ENCODE measurements around the gene UNC13B.

UNC13B gene

GRCh38 chr9:35303567-35303966 is 141.8 kb downstream of the UNC13B start:
- Histone ChIP-seq H3K9me3 (ENCODE audit: severe bottlenecking) (no peaks in the 10 kb centered on the region), H3K4me1 (ENCODE audit: insufficient read depth, poor library complexity, severe bottlenecking) (no peaks in the 10 kb centered on the region), H3K36me3 (ENCODE audit: low read depth) (no peaks in the 10 kb centered on the region), H3K4me3 (ENCODE audit: severe bottlenecking) (no peak overlapping the region), H3K27ac (ENCODE audit: poor library complexity, severe bottlenecking) (no peak overlapping the region), H3K27me3 (ENCODE audit: insufficient read depth, poor library complexity, severe bottlenecking) (no peaks in the 10 kb centered on the region)
- TF ChIP-seq CTCF (IDR thresholded peaks at IDR 0.05; ENCODE audit: poor library complexity, severe bottlenecking): no peak
- no peak for ATAC-seq (ENCODE audit: low read depth)
- no peak for DNase-seq (ENCODE audit: low spot score)

GRCh38 chr9:35306283-35306682 is 144.5 kb downstream of the UNC13B start:
- H3K4me3 ChIP-seq (ENCODE audit: severe bottlenecking): no peak overlapping the region
- DNase-seq (ENCODE audit: low spot score) (no peak), ATAC-seq (ENCODE audit: low read depth) (no peak)
- H3K9me3 ChIP-seq (ENCODE audit: severe bottlenecking): no peaks in the 10 kb centered on the region
- H3K27me3 ChIP-seq (ENCODE audit: insufficient read depth, poor library complexity, severe bottlenecking): no peaks in the 10 kb centered on the region
- H3K36me3 ChIP-seq (ENCODE audit: low read depth): no peaks in the 10 kb centered on the region
- no peak for TF ChIP-seq CTCF (IDR thresholded peaks at IDR 0.05; ENCODE audit: poor library complexity, severe bottlenecking)
- no peaks in the 10 kb centered on the region for H3K4me1 ChIP-seq (ENCODE audit: insufficient read depth, poor library complexity, severe bottlenecking)
- H3K27ac ChIP-seq (ENCODE audit: poor library complexity, severe bottlenecking): no peak overlapping the region

- no peaks in the 10 kb centered on the region for H3K36me3 ChIP-seq (ENCODE audit: low read depth)
- DNase-seq (ENCODE audit: low spot score) (no peak), ATAC-seq (ENCODE audit: low read depth) (no peak)
- no peaks in the 10 kb centered on the region for H3K27me3 ChIP-seq (ENCODE audit: insufficient read depth, poor library complexity, severe bottlenecking)
- H3K27ac ChIP-seq (ENCODE audit: poor library complexity, severe bottlenecking): no peak overlapping the region
- H3K4me3 ChIP-seq (ENCODE audit: severe bottlenecking): no peak overlapping the region
- TF ChIP-seq CTCF (IDR thresholded peaks at IDR 0.05; ENCODE audit: poor library complexity, severe bottlenecking): no peak
- no peaks in the 10 kb centered on the region for H3K4me1 ChIP-seq (ENCODE audit: insufficient read depth, poor library complexity, severe bottlenecking)
- H3K9me3 ChIP-seq (ENCODE audit: severe bottlenecking): no peaks in the 10 kb centered on the region
Measured at GRCh38 chr9:35308316-35308715, 146.5 kb downstream of the UNC13B start.

- ATAC-seq (ENCODE audit: low read depth): no peak
- H3K27me3 ChIP-seq (ENCODE audit: insufficient read depth, poor library complexity, severe bottlenecking): no peaks in the 10 kb centered on the region
Measured at GRCh38 chr9:35311891-35312639, 150.3 kb downstream of the UNC13B start.

More at GRCh38 chr9:35311891-35312639, 150.3 kb downstream of the UNC13B start:
- Histone ChIP-seq H3K36me3 (ENCODE audit: low read depth) (no peaks in the 10 kb centered on the region; the same call in 1 of the 2 replicates), H3K27ac (ENCODE audit: poor library complexity, severe bottlenecking) (no peak overlapping the region), H3K4me3 (ENCODE audit: severe bottlenecking) (no peak overlapping the region), H3K9me3 (ENCODE audit: severe bottlenecking) (no peaks in the 10 kb centered on the region), H3K4me1 (ENCODE audit: insufficient read depth, poor library complexity, severe bottlenecking) (no peaks in the 10 kb centered on the region)
- no peak for DNase-seq (ENCODE audit: low spot score)
- TF ChIP-seq CTCF (IDR thresholded peaks at IDR 0.05; ENCODE audit: poor library complexity, severe bottlenecking): no peak
